Prostate gland (tissue), 2 donors: Measurements from ENCODE around the gene ACE.

ENCODE experiments used
- CTCF ChIP-seq, 4 experiments: fragments of 200-600 bp in 2 of 4; fragments of 450-650 bp in 2 of 4; sonication (generic) in 2 of 4; IDR thresholded peaks; 1 replicate in 3 of 4; 2 replicates in 1 of 4; pipeline ENCODE4 v1.5.1; 2016 to 2019; ENCODE audit warnings: antibody characterized with exemption in 4 of 4, mild to moderate bottlenecking in 2 of 4, moderate library complexity in 2 of 4
- POLR2A ChIP-seq: fragments of 450-650 bp; IDR thresholded peaks from one replicate; pipeline ENCODE4 v1.6.1; 2016; ENCODE audit warnings: antibody characterized with exemption, mild to moderate bottlenecking

DNA sequence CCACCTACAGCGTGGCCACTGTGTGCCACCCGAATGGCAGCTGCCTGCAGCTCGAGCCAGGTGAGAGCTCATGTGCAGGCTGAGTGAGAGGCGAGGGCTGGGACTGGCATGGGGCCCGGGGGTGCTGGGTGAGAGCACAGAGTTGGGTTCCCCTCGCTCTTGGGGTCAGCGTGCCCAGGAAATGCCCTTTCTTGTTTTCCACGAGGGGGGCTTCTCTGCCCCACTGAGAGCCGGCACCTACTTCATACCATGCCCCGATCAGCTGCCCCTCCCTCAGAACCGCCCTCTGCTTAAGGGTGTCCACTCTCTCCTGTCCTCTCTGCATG lies 10.1 kb downstream of the ACE start:
- TF ChIP-seq POLR2A: no peak
- TF ChIP-seq CTCF (IDR thresholded peaks at IDR 0.05): no peak
